ENCODE results near the gene FAM174A. TPM values are rescaled to one million over a fixed set of nuclear protein-coding genes. Genes with fewer than 3 reads are reported as not detected.

The FAM174A gene
- total RNA-seq, 2 donors from 2014 or later: 18.8 to 33.2 TPM

DNA sequence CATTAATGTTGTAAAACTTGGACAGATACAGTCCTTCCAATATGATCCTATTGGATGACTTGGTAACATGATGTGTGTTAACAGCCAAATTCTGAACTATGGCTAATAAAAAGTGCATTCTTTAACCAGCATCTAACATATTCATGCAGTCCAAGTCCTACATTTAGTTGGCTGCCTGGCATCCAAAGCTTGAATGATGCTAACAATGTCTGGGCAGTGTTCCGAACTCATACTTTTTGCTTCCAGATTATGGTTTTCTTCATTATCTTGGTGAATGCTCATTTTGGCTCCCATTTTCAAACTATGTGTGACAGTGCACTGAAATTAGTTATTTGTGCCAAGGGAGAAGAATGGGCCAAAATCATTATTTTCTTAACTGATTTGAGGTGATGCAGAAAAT, 2.8 kb downstream of the FAM174A start:
- ATAC-seq (ENCODE audit: insufficient number of reproducible peaks, low FRiP score, low read depth) (no peak), DNase-seq (ENCODE audit: low spot score) (no peak)
- peaks cover 19 to 57% of the 10 kb centered on the region in 2 donors for H3K4me1 ChIP-seq (ENCODE audit: control insufficient read depth in 1 of 2, low read depth in 2 of 2)
- H3K27ac ChIP-seq: no peak overlapping the region
- peak overlapping the region; percentile 16 for H3K4me3 ChIP-seq
- TF ChIP-seq, protein P1, sequence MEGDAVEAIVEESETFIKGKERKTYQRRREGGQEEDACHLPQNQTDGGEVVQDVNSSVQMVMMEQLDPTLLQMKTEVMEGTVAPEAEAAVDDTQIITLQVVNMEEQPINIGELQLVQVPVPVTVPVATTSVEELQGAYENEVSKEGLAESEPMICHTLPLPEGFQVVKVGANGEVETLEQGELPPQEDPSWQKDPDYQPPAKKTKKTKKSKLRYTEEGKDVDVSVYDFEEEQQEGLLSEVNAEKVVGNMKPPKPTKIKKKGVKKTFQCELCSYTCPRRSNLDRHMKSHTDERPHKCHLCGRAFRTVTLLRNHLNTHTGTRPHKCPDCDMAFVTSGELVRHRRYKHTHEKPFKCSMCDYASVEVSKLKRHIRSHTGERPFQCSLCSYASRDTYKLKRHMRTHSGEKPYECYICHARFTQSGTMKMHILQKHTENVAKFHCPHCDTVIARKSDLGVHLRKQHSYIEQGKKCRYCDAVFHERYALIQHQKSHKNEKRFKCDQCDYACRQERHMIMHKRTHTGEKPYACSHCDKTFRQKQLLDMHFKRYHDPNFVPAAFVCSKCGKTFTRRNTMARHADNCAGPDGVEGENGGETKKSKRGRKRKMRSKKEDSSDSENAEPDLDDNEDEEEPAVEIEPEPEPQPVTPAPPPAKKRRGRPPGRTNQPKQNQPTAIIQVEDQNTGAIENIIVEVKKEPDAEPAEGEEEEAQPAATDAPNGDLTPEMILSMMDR (IDR thresholded peaks at IDR 0.05): no peak
- no peaks in the 10 kb centered on the region for H3K9me3 ChIP-seq
- H3K27me3 ChIP-seq (replicated peaks; ENCODE audit: insufficient read depth): no peaks in the 10 kb centered on the region
- no peaks in the 10 kb centered on the region for H3K36me3 ChIP-seq

DNA sequence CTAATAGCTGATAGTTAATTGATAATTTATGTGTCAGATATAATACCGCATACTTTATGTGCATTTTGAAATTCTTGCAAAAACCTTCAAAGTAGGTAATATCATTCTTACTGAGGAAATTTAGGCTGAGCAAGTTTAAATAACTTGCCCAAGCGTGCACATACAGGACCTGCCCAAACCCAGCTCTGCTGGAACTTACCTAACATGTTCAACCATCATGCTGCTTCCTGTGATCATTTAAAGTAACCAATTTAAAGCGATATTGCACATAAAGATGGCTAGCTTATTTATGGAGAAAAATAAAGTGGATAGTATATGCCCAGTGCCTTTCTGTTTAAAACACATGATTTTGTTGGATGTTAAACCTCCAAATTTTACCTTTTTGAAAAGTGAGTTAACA, 4.3 kb downstream of the FAM174A start:
- Histone ChIP-seq H3K27ac (no peak overlapping the region), H3K9me3 (no peaks in the 10 kb centered on the region), H3K27me3 (replicated peaks; ENCODE audit: insufficient read depth) (no peaks in the 10 kb centered on the region), H3K36me3 (no peaks in the 10 kb centered on the region), H3K4me3 (no peak overlapping the region), H3K4me1 (ENCODE audit: control insufficient read depth in 1 of 2, low read depth in 2 of 2) (peaks cover 19 to 56% of the 10 kb centered on the region in 2 donors)
- DNase-seq (ENCODE audit: low spot score) (no peak), ATAC-seq (ENCODE audit: insufficient number of reproducible peaks, low FRiP score, low read depth) (no peak)
- TF ChIP-seq, protein P1 (IDR thresholded peaks at IDR 0.05): no peak

DNA sequence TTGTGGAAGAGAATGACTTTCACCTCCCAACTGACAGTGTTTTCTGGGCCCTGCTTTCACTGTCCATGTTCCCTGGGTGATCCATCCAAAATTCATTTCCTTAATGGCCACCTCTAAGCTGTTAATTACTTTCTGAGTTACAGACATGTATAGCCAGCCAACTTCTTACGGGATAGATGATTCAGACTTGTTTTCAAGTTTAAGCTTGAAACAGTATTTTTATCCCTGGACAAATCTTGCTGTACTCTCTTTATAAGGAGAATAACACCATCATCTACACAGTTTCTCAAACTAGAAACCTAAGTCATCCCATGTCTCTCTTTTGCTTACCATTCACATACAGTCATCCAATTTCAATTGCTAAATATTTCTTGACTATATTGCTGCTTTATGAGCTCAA, 6.9 kb downstream of the FAM174A start:
- H3K27ac ChIP-seq: peak overlapping the region; percentile 28 to 31
- DNase-seq (ENCODE audit: low spot score) (no peak), ATAC-seq (ENCODE audit: insufficient number of reproducible peaks, low FRiP score, low read depth) (no peak)
- H3K4me1 ChIP-seq (ENCODE audit: control insufficient read depth in 1 of 2, low read depth in 2 of 2): peaks cover 10 to 40% of the 10 kb centered on the region in 2 donors
- no peaks in the 10 kb centered on the region for H3K36me3 ChIP-seq
- no peak overlapping the region for H3K4me3 ChIP-seq
- no peaks in the 10 kb centered on the region for H3K9me3 ChIP-seq
- TF ChIP-seq, protein P1 (IDR thresholded peaks at IDR 0.05): no peak
- no peaks in the 10 kb centered on the region for H3K27me3 ChIP-seq (replicated peaks; ENCODE audit: insufficient read depth)

DNA sequence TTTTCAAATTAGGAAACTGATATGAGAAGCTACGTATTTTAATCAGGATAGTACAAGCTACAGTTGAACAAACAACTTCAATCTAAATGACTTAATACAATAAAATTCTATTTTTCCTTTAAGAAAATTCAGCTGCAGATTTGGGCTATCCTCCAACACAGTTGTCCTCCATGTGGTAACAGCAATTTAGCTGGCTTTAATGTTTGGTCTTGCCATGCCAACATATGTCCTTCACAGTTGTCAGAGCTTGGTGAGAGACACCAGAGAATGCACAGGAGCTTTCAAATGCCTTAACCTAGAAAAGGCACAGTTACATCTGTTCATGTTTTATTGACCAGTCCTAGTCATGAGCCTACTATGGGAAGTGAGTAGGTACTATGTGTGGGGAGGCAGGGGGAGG, 10.8 kb downstream of the FAM174A start:
- H3K27me3 ChIP-seq (replicated peaks; ENCODE audit: insufficient read depth): no peaks in the 10 kb centered on the region
- no peaks in the 10 kb centered on the region for H3K9me3 ChIP-seq
- H3K4me1 ChIP-seq (ENCODE audit: control insufficient read depth in 1 of 2, low read depth in 2 of 2): peaks cover 6 to 16% of the 10 kb centered on the region in 2 donors
- no peaks in the 10 kb centered on the region for H3K36me3 ChIP-seq
- H3K27ac ChIP-seq: no peak overlapping the region
- TF ChIP-seq, protein P1 (IDR thresholded peaks at IDR 0.05): no peak
- DNase-seq (ENCODE audit: low spot score): no peak
- H3K4me3 ChIP-seq: no peak overlapping the region
- ATAC-seq (ENCODE audit: insufficient number of reproducible peaks, low FRiP score, low read depth): no peak

DNA sequence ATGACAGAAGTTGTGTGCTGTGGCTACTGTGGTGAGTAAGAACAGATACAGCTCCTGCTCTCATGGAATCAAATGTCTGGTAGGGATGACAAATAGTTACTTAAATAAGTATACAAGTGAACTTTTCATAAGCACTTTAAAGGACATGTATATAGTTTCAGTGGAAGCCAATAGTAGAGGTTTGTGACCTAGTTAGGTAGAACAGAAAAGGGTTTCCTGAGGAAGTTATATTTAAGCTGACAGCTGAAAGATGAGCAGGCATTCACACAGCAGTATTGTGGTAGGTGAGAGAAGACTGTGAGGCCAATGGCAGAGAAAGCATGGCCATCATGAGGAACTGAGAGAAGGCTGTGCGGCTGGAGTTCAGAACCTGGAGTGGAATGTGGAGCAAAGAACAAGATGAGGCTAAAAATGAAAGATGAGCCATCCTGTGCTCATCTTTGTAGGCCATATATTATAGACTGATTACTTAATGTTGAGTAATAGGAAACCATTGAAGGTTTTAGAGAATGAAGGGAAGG, 15.4 kb downstream of the FAM174A start:
- peaks cover 0 to 6% of the 10 kb centered on the region in 2 donors for H3K4me1 ChIP-seq (ENCODE audit: control insufficient read depth in 1 of 2, low read depth in 2 of 2)
- H3K9me3 ChIP-seq: no peaks in the 10 kb centered on the region
- H3K36me3 ChIP-seq: no peaks in the 10 kb centered on the region
- ATAC-seq (ENCODE audit: insufficient number of reproducible peaks, low FRiP score, low read depth) (no peak), DNase-seq (ENCODE audit: low spot score) (no peak)
- H3K27ac ChIP-seq: no peak overlapping the region
- TF ChIP-seq, protein P1 (IDR thresholded peaks at IDR 0.05): no peak
- H3K27me3 ChIP-seq (replicated peaks; ENCODE audit: insufficient read depth): no peaks in the 10 kb centered on the region
- H3K4me3 ChIP-seq: no peak overlapping the region

Data from thoracic aorta (tissue), 2 donors.